Transverse colon (tissue), 3 donors: ENCODE results near the gene AGAP1.

Experiments used
- EP300 ChIP-seq: sonication (generic); formaldehyde crosslinking; IDR thresholded peaks from one replicate; pipeline ENCODE4 v1.6.1; 2017; ENCODE audit warnings: antibody characterized with exemption, low read depth
- POLR2A ChIP-seq: fragments of 450-650 bp; IDR thresholded peaks from one replicate; pipeline ENCODE4 v1.6.1; 2016; ENCODE audit warnings: antibody characterized with exemption, mild to moderate bottlenecking, moderate library complexity
- TF ChIP-seq, protein P1 (sequence below), 5 experiments: fragments of 200-600 bp in 3 of 5; fragments of 450-650 bp in 2 of 5; sonication (generic) in 3 of 5; IDR thresholded peaks; 1 replicate in 2 of 5; 2 replicates in 3 of 5; pipeline ENCODE4 v1.5.1; 2016 to 2017; ENCODE audit warnings: antibody characterized with exemption in 5 of 5, inconsistent platforms in 3 of 5, mild to moderate bottlenecking in 2 of 5, moderate library complexity in 1 of 5

DNA sequence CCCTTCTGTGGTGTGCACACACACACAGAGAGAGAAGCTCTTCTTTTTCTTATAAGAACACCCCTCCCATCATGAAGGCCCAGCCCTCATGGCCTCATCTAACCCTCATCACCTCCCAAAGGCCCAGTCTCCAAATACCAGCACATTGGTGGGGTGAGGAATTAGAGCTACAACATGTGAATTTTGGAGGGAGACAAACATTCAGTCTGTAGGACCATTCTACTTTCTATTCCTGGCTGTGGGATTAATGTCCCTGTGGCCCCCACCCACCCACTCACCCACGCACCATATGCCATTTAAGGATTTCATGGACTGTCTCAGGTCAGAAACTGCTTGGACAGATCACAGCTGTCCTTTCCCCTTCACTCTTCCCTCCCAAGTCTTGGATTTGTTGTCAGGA is 484.2 kb downstream of the AGAP1 start:
- TF ChIP-seq, protein P1, sequence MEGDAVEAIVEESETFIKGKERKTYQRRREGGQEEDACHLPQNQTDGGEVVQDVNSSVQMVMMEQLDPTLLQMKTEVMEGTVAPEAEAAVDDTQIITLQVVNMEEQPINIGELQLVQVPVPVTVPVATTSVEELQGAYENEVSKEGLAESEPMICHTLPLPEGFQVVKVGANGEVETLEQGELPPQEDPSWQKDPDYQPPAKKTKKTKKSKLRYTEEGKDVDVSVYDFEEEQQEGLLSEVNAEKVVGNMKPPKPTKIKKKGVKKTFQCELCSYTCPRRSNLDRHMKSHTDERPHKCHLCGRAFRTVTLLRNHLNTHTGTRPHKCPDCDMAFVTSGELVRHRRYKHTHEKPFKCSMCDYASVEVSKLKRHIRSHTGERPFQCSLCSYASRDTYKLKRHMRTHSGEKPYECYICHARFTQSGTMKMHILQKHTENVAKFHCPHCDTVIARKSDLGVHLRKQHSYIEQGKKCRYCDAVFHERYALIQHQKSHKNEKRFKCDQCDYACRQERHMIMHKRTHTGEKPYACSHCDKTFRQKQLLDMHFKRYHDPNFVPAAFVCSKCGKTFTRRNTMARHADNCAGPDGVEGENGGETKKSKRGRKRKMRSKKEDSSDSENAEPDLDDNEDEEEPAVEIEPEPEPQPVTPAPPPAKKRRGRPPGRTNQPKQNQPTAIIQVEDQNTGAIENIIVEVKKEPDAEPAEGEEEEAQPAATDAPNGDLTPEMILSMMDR (IDR thresholded peaks at IDR 0.05): no peak
- no peak for TF ChIP-seq POLR2A
- no peak for TF ChIP-seq EP300
